Upper lobe of left lung (tissue), 6 donors: ENCODE data around the gene ADAMTS2. TPM values are rescaled to one million over a fixed set of nuclear protein-coding genes. Genes with fewer than 3 reads are reported as not detected.

Experiments used
- ATAC-seq, 2 donors: fragments of 200-7000 bp; cut with Tn5 transposase; one replicate each; pipeline ENCODE4 v1.9.1; 2022; ENCODE audit warnings: mild to moderate bottlenecking in 2 of 2, moderate library complexity in 2 of 2; ENCODE audit not compliant: low FRiP score in 2 of 2
- DNase-seq, 2 donors: peaks; one replicate each; pipeline ENCODE4 v3.0.0-alpha.2; 2019 to 2020
- H3K27ac ChIP-seq, 4 donors: fragments of 200-600 bp; sonication (generic); one replicate each; pipeline ENCODE4 v1.5.1; 2016 to 2019
- H3K27me3 ChIP-seq, 4 donors: fragments of 200-600 bp; sonication (generic); one replicate each; pipeline ENCODE4 v1.5.1; 2017 to 2019
- H3K36me3 ChIP-seq, 4 donors: fragments of 200-600 bp; sonication (generic); one replicate each; pipeline ENCODE4 v1.5.1; 2016 to 2019
- H3K4me1 ChIP-seq, 4 donors: fragments of 200-600 bp; sonication (generic); one replicate each; pipeline ENCODE4 v1.5.1; 2018 to 2019
- H3K4me3 ChIP-seq, 4 donors: fragments of 200-600 bp; sonication (generic); one replicate each; pipeline ENCODE4 v1.5.1; 2017 to 2019; ENCODE audit warnings: mild to moderate bottlenecking in 2 of 4, moderate library complexity in 1 of 4
- H3K9me3 ChIP-seq, 4 donors: fragments of 200-600 bp; sonication (generic); one replicate each; pipeline ENCODE4 v1.5.1; 2018 to 2019
- EP300 ChIP-seq, 4 donors: sonication (generic); formaldehyde crosslinking; IDR thresholded peaks; one replicate each; pipeline ENCODE4 v1.5.1; 2017; ENCODE audit warnings: antibody characterized with exemption in 4 of 4, control low read depth in 2 of 4
- POLR2A ChIP-seq, 4 donors: fragments of 450-650 bp; IDR thresholded peaks; one replicate each; pipeline ENCODE4 v1.5.1; 2016 to 2017; ENCODE audit warnings: antibody characterized with exemption in 4 of 4, mild to moderate bottlenecking in 2 of 4
- POLR2AphosphoS5 ChIP-seq, 2 donors: sonication (generic); formaldehyde crosslinking; IDR thresholded peaks; one replicate each; pipeline ENCODE4 v1.5.1; 2017; ENCODE audit warnings: antibody characterized with exemption in 2 of 2
- WGBS, 2 donors: methylation state at CpG; one replicate each; pipeline ENCODE4 v1.1.5; 2017 to 2018; 5-methylcytosine and 5-hydroxymethylcytosine counted together
- total RNA-seq, 6 donors: library from RNA; depleted of rRNA in 4 of 6; stranded (reverse); fragments of >200 nt in 4 of 6; gene quantifications; one replicate each; pipeline versions ENCODE4 v1.1.0 to v1.2.1, GENCODE V29; 2016 to 2021
- TF ChIP-seq, protein P1 (sequence below), 6 experiments: fragments of 450-650 bp in 4 of 6; fragments of 200-600 bp in 2 of 6; sonication (generic) in 2 of 6; IDR thresholded peaks; one replicate each; pipeline ENCODE4 v1.5.1; 2016 to 2019; ENCODE audit warnings: antibody characterized with exemption in 6 of 6
- donor health status: DM: no; HTN: no; CAD: no; lungs with moderate emphysema.
- donor health status: DM: no; HTN: yes; CAD: no; lungs with severe emphysema.

ADAMTS2 gene
- total RNA-seq, 6 donors from 2014 or later = 10.0 to 114 (median 25.7) TPM

DNA sequence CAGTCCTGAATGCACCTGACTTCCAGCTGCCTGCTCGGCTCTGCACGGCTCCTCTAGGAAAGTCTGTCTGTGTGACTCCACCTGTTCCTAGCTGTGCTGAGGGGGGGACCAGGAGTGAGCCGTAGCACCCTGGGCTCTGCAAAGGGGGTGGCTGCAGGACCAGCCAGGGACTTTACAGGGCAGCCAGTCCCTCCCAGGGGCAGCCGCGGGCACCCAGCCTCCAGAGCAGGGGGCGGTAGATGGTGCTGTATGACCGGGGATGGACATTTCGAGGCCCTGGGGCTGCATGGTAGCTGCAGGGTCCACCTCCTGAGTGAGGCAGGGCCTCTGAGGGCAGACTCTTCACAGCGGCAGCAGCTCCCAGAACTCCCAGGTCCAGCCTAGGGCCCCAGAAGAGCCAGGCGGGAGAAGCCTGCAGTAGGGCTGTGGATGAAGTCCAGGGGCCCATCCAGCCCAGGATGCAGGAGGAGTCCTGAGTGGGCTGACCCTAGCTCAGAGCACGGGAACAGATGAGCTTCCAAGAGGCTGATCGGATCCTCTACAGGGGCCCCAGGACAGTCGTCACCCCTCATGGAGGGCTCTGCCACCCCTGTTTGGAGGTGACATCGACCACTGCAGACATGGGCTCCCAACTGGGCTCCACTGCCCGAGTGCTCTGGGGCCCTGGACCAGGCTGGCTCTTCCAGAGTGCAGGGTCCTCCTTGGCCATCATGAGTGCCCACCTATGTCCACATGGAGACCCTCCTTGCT, 179.7 kb downstream of the ADAMTS2 start:
- Histone ChIP-seq H3K27ac (no peak overlapping the region), H3K4me3 (no peak overlapping the region), H3K27me3 (no peaks in the 10 kb centered on the region), H3K9me3 (peaks cover 0 to 9% (median 0%) of the 10 kb centered on the region in 4 donors), H3K4me1 (peaks cover 6 to 11% (median 10%) of the 10 kb centered on the region in 4 donors), H3K36me3 (no peaks in the 10 kb centered on the region)
- WGBS, 2 donors = 79 to 88% methylated on average over 9 to 12 of the region's 15 CpGs
- no peak for ATAC-seq
- no peak for TF ChIP-seq POLR2A (IDR thresholded peaks at IDR 0.05)
- TF ChIP-seq, protein P1, sequence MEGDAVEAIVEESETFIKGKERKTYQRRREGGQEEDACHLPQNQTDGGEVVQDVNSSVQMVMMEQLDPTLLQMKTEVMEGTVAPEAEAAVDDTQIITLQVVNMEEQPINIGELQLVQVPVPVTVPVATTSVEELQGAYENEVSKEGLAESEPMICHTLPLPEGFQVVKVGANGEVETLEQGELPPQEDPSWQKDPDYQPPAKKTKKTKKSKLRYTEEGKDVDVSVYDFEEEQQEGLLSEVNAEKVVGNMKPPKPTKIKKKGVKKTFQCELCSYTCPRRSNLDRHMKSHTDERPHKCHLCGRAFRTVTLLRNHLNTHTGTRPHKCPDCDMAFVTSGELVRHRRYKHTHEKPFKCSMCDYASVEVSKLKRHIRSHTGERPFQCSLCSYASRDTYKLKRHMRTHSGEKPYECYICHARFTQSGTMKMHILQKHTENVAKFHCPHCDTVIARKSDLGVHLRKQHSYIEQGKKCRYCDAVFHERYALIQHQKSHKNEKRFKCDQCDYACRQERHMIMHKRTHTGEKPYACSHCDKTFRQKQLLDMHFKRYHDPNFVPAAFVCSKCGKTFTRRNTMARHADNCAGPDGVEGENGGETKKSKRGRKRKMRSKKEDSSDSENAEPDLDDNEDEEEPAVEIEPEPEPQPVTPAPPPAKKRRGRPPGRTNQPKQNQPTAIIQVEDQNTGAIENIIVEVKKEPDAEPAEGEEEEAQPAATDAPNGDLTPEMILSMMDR (IDR thresholded peaks at IDR 0.05) = no peak
- TF ChIP-seq POLR2AphosphoS5 (IDR thresholded peaks at IDR 0.05) = no peak
- TF ChIP-seq EP300 (IDR thresholded peaks at IDR 0.05) = no peak
- DNase-seq = peak in 1 of 2 donors; percentile 67

DNA sequence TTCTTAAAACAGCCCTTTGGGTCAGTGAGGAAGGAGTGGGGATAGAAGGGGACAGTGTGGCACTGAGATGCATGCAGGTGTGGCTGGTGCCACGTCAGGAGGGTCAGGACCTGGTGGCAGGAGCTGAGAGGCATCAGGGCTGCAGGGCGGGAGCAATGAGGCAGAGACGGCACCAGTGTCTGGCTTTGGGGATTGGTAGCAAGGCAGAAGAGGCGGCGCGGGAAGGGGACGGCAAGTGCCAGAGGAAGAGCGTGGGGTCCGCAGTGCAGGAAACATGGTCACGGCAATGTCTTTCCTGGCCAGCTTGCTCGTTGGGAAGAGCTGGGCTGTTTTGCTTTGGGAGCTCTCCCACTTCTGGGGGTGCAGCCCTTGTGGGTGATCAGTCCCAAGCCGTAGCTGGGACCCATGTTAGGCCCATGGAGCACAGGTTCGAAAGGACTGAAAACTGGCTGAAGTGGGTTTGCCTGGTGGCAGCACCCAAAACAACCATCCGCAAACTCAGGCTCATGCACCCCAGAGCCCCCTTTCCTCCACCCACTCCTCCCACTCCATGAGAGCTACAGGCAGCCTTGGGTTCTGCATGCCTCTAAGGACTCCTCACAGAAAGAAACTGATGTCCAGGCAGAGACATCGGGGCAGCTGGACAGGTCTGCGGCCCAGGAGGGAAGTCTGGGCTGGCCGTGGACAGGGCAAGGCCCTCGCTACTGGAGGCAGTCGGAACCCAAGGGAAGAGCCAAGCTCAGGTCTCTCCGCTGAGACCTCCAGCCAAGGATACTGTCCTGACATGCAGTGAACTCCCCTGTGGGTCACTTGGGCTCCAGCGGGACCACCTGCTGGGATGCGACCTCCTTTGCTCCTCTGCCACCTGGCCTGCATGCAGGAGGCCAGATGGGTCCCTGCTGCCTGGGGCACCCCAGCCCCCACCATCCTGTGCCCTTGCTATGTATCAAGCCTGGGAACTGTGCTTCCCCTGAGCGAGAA, 180.6 kb downstream of the ADAMTS2 start:
- DNase-seq (peak in 1 of 2 donors; percentile 12), ATAC-seq (no peak)
- WGBS, 2 donors = 88 to 89% methylated on average over 15 to 19 of the region's 23 CpGs
- Histone ChIP-seq H3K4me1 (peaks cover 6 to 11% (median 10%) of the 10 kb centered on the region in 4 donors), H3K27me3 (no peaks in the 10 kb centered on the region), H3K4me3 (no peak overlapping the region), H3K36me3 (no peaks in the 10 kb centered on the region), H3K27ac (no peak overlapping the region), H3K9me3 (peaks cover 0 to 9% (median 0%) of the 10 kb centered on the region in 4 donors)
- TF ChIP-seq, protein P1 (IDR thresholded peaks at IDR 0.05) = no peak
- no peak for TF ChIP-seq POLR2A (IDR thresholded peaks at IDR 0.05)
- no peak for TF ChIP-seq EP300 (IDR thresholded peaks at IDR 0.05)
- no peak for TF ChIP-seq POLR2AphosphoS5 (IDR thresholded peaks at IDR 0.05)

DNA sequence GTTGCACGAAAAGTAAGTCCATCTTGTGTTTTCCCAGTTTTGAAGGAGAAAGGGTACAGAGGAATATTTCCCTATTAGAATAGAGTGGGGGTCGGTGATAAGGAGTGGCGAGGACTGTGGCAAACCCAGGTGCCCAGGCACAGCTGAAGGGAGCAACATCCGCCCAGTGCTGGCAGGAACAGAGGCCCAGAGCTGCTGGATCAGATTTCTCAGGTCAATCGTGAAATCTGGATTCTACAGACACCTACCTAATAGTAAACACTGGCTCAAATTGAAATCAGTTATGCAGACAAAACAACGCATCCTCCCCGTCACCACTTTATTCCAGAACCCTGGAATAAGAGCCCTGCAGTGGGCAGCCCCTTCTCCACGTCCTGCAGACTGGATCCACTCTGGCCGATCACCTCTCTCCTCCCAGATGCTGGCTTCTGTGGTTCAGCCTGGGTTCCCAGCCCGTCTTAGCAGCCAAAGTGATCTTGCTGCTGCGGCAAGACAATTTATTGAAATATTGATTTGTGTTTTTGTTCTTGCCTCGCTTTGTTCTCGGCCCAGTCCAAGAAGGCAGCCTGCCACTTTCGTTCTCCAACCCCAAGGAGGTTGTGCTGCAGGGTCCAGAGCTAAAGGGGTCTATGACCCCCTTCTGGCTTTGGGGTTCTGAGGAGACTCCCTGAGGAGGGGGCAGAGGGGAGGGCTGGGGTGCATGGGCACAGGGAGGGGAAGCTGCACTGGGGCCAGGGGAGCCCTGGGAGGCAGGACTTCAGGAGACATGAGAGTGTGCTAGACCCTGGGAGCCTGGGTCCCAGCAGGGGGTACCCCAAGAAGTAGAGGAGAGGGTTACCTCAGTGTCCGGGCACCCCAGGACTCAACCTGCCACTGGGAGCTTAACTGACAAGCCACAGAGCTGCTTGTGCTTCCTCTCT, 181.8 kb downstream of the ADAMTS2 start:
- DNase-seq (peak in 1 of 2 donors; percentile 12), ATAC-seq (no peak)
- 83 to 84% methylated on average over 15 of the region's 15 CpGs for WGBS, 2 donors
- H3K27me3 ChIP-seq = no peaks in the 10 kb centered on the region
- H3K36me3 ChIP-seq = no peaks in the 10 kb centered on the region
- peaks cover 0 to 9% (median 0%) of the 10 kb centered on the region in 4 donors for H3K9me3 ChIP-seq
- H3K4me1 ChIP-seq = peaks cover 6 to 11% (median 10%) of the 10 kb centered on the region in 4 donors
- no peak for TF ChIP-seq POLR2AphosphoS5 (IDR thresholded peaks at IDR 0.05)
- no peak overlapping the region for H3K27ac ChIP-seq
- H3K4me3 ChIP-seq = no peak overlapping the region

DNA sequence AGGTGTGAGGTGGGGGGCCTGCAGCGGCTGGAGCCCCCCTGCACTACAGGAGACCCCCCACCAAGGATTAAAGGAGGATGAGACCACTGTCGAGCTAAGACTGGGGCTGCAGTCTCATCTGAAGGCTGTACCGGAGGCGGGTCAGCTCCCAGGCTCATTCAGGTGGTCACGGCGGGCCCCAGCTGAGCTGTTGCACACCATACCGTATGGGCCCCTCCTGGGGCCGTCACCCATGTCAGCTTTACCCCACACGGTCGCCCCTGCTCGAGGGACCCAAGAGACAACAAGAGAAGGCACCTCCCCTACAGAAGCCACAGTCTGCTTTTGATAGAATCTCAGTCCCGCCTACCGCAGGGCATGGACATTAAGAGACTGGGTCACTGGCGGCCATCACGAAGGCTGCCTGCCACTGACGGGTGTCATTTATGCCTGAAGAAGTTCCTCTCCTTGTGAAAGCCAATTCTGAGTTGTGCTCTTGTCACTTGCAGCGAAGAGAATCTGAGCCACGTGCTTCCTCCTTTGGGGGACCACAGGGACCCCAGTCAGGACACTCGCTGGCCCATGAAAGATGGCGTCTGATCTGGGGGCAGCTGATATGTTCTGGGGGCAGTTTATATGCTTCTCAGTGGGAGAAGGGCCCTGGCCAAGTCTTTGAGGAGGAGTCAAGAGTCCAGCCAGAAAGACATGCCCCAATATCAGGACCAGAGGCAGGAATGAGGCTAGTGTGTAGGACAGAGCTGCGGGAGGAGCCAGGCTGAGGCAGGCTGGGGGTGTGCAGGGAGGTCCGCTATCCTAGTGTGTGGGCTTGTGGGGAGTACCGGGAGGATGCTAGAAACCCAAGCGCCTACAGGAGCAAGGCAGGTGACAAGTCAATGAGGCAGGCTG, 182.7 kb downstream of the ADAMTS2 start:
- Histone ChIP-seq H3K27me3 (no peaks in the 10 kb centered on the region), H3K4me1 (peaks cover 3 to 10% (median 9%) of the 10 kb centered on the region in 4 donors), H3K36me3 (no peaks in the 10 kb centered on the region), H3K27ac (no peak overlapping the region), H3K9me3 (peaks cover 0 to 9% (median 0%) of the 10 kb centered on the region in 4 donors), H3K4me3 (no peak overlapping the region)
- 90 to 92% methylated on average over 23 to 24 of the region's 24 CpGs for WGBS, 2 donors
- peak in 1 of 2 donors; percentile 15 for DNase-seq
- ATAC-seq = no peak
- no peak for TF ChIP-seq POLR2A (IDR thresholded peaks at IDR 0.05)
- TF ChIP-seq, protein P1 (IDR thresholded peaks at IDR 0.05) = no peak
- no peak for TF ChIP-seq EP300 (IDR thresholded peaks at IDR 0.05)
- TF ChIP-seq POLR2AphosphoS5 (IDR thresholded peaks at IDR 0.05) = no peak
